Spleen (tissue), 11 donors: Measurements from ENCODE around the gene AKR1B15. TPM values are rescaled to one million over a fixed set of nuclear protein-coding genes. Genes with fewer than 3 reads are reported as not detected.

Experiments
- DNase-seq: peaks from one replicate; pipeline ENCODE4 v3.0.0-alpha.2; 2020
- H3K27ac ChIP-seq, 8 donors: fragments of 200-600 bp; sonication (generic) in 7 of 8; 1 replicate in 4 of 8; 2 replicates in 4 of 8; pipeline versions ENCODE4 v1.5.0 to v1.8.0; 2016 to 2021; ENCODE audit warnings: inconsistent platforms in 4 of 8, mild to moderate bottlenecking in 4 of 8, moderate library complexity in 1 of 8
- H3K27me3 ChIP-seq, 7 donors: fragments of 200-600 bp; sonication (generic) in 6 of 7; replicated peaks in 1 of 7; 1 replicate in 4 of 7; 2 replicates in 3 of 7; pipeline versions ENCODE4 v1.5.0 to v1.8.0; 2016 to 2021; ENCODE audit warnings: inconsistent platforms in 3 of 7, mild to moderate bottlenecking in 1 of 7
- H3K36me3 ChIP-seq, 6 donors: fragments of 200-600 bp; sonication (generic) in 5 of 6; 1 replicate in 4 of 6; 2 replicates in 2 of 6; pipeline versions ENCODE4 v1.5.0 to v1.8.0; 2016 to 2021; ENCODE audit warnings: inconsistent platforms in 2 of 6
- H3K4me1 ChIP-seq, 6 donors: fragments of 200-600 bp; sonication (generic) in 5 of 6; 1 replicate in 3 of 6; 2 replicates in 3 of 6; pipeline versions ENCODE4 v1.5.0 to v1.8.0; 2016 to 2021; ENCODE audit warnings: inconsistent platforms in 3 of 6
- H3K4me3 ChIP-seq, 8 donors: fragments of 200-600 bp; sonication (generic) in 7 of 8; 1 replicate in 4 of 8; 2 replicates in 4 of 8; pipeline versions ENCODE4 v1.5.0 to v1.8.0; 2016 to 2021; ENCODE audit warnings: inconsistent platforms in 4 of 8, mild to moderate bottlenecking in 4 of 8, moderate library complexity in 2 of 8
- H3K9me3 ChIP-seq, 8 donors: fragments of 200-600 bp; sonication (generic) in 7 of 8; 1 replicate in 4 of 8; 2 replicates in 4 of 8; pipeline versions ENCODE4 v1.5.0 to v1.8.0; 2016 to 2021; ENCODE audit warnings: inconsistent platforms in 4 of 8
- POLR2A ChIP-seq, 3 donors: fragments of 450-650 bp; IDR thresholded peaks; one replicate each; pipeline ENCODE4 v1.5.1; 2017; ENCODE audit warnings: antibody characterized with exemption in 3 of 3, mild to moderate bottlenecking in 1 of 3
- POLR2AphosphoS5 ChIP-seq, 3 donors: sonication (generic); formaldehyde crosslinking; IDR thresholded peaks; one replicate each; pipeline ENCODE4 v1.5.1; 2017; ENCODE audit warnings: antibody characterized with exemption in 3 of 3
- WGBS, 5 donors: extraction: QIAGEN DNeasy Blood & Tissue Kit in 3 of 5; methylation state at CpG; one replicate each; pipeline versions ENCODE4 v1.1.5 to v1.1.7; 2013 to 2018; 5-methylcytosine and 5-hydroxymethylcytosine counted together
- intact Hi-C: fragments of 100-400 bp; cut with DNase I; formaldehyde crosslinking; loops from one replicate; pipeline ENCODE4 v1.15.0; 2023; ENCODE audit warnings: low total_unique reads
- polyA plus RNA-seq, 3 donors: library from polyadenylated mRNA; stranded (reverse); fragments of 200-250 nt; gene quantifications; one replicate each; pipeline ENCODE4 v1.2.1, GENCODE V29; 2013
- total RNA-seq, 7 donors: library from RNA; depleted of rRNA in 3 of 7; stranded (reverse); fragments of >200 nt in 3 of 7; fragmentation: NEBNext Ultra II Directional in 4 of 7; extraction: Animal tissue kit (Norgen Biotek cat#: 25700) in 4 of 7; gene quantifications; one replicate each; pipeline versions ENCODE4 v1.1.0 to v1.2.1, GENCODE V29; 2016 to 2021
- TF ChIP-seq, protein P1 (sequence below), 11 experiments: fragments of 200-600 bp in 7 of 11; fragments of 450-650 bp in 4 of 11; sonication (generic) in 4 of 11; IDR thresholded peaks in 8 of 11; conservative IDR thresholded peaks in 3 of 11; 1 replicate in 7 of 11; 2 replicates in 4 of 11; pipeline versions ENCODE4 v1.4.0 to v1.8.0; 2016 to 2021; ENCODE audit warnings: antibody characterized with exemption in 11 of 11, inconsistent platforms in 4 of 11, mild to moderate bottlenecking in 1 of 11
- donor health status: healthy with polysubstance abuse.
- donor health status: DM: no; HTN: no; CAD: no; lungs with moderate emphysema.
- donor health status: DM: no; HTN: no; CAD: no.
- donor health status: Bipolar disorder and iron deficiency.
- donor health status: healthy.
- donor health status: DM: no; HTN: no; CAD: no.
- donor health status: DM: yes; HTN: yes; CAD: no.

AKR1B15 gene
- total and polyA plus RNA-seq, 10 donors, result not detected

DNA sequence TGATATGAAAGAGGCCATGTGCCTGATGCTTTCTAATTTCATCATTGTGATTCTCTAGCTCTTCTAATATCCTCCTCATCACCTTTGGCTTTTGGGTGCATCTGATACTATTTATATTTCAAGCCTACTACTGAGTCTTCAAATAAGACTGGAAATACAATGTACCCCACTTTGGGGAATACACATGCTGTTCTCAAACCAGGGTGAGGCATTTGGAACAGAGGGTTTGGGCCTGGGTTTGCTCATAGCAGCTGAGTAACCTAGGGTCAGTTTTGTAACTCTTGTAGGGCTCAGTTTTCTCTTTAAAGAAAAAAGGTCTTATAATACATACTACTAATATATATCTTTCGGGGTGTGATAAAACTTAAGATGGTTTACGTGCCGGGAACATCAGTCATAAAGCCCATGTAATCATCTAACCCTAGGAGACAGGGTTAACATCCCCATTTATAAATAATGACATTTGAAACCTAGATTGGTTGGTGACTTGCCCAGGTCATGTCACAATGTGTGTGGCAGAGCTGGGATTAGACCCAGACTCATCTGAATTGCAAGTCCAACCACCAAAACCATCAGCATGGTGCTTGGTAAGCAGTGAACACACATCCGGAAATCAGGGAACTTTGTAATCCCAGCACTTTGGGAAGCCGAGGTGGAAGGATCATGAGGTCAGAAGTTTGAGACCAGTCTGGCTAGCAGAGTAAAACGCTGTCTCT lies 23.0 kb downstream of the AKR1B15 start:
- H3K27ac ChIP-seq, result no peak overlapping the region
- intact Hi-C loops, result no loop called here
- H3K9me3 ChIP-seq, result peaks cover 0 to 21% (median 15%) of the 10 kb centered on the region in 8 donors
- TF ChIP-seq POLR2A (IDR thresholded peaks at IDR 0.05) (no peak), POLR2AphosphoS5 (IDR thresholded peaks at IDR 0.05) (no peak)
- TF ChIP-seq, protein P1, sequence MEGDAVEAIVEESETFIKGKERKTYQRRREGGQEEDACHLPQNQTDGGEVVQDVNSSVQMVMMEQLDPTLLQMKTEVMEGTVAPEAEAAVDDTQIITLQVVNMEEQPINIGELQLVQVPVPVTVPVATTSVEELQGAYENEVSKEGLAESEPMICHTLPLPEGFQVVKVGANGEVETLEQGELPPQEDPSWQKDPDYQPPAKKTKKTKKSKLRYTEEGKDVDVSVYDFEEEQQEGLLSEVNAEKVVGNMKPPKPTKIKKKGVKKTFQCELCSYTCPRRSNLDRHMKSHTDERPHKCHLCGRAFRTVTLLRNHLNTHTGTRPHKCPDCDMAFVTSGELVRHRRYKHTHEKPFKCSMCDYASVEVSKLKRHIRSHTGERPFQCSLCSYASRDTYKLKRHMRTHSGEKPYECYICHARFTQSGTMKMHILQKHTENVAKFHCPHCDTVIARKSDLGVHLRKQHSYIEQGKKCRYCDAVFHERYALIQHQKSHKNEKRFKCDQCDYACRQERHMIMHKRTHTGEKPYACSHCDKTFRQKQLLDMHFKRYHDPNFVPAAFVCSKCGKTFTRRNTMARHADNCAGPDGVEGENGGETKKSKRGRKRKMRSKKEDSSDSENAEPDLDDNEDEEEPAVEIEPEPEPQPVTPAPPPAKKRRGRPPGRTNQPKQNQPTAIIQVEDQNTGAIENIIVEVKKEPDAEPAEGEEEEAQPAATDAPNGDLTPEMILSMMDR (IDR thresholded peaks at IDR 0.05 in 8 of 11, conservative IDR thresholded peaks at IDR 0.05 in 3 of 11), result no peak
- no peak overlapping the region for H3K4me3 ChIP-seq
- DNase-seq, result no peak
- no peaks in the 10 kb centered on the region for H3K36me3 ChIP-seq
- H3K27me3 ChIP-seq, result peaks cover 0 to 5% (median 0%) of the 10 kb centered on the region in 7 donors
- WGBS, 5 donors, result 75 to 90% (median 85%) methylated on average over 6 of the region's 6 CpGs
- no peaks in the 10 kb centered on the region for H3K4me1 ChIP-seq

DNA sequence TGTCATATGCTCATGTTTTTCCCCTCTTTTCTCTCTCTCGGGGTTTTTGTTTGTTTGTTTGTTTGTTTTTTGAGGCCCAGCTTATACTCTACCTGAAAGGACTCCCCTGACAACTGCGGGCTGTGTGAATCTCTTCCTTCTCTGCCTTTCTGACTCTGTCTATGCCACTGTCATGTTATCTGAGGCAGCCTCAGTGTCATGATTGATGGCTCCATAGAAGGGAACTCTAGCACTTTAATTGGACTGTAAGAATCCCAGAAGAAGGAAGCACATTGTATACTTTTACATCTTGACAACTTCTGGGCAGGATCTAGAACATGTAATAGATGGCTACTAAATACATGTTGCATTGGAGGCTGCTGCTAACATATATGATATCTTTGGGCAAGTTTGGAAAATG lies 25.4 kb downstream of the AKR1B15 start:
- peaks cover 0 to 18% (median 15%) of the 10 kb centered on the region in 8 donors for H3K9me3 ChIP-seq
- intact Hi-C loops, result no loop called here
- DNase-seq, result no peak
- H3K4me3 ChIP-seq, result no peak overlapping the region
- H3K27ac ChIP-seq, result no peak overlapping the region
- H3K4me1 ChIP-seq, result no peaks in the 10 kb centered on the region
- H3K27me3 ChIP-seq, result peaks cover 0 to 5% (median 0%) of the 10 kb centered on the region in 7 donors
- TF ChIP-seq, protein P1 (IDR thresholded peaks at IDR 0.05 in 8 of 11, conservative IDR thresholded peaks at IDR 0.05 in 3 of 11), result no peak
- TF ChIP-seq POLR2A (IDR thresholded peaks at IDR 0.05), result no peak
- TF ChIP-seq POLR2AphosphoS5 (IDR thresholded peaks at IDR 0.05), result no peak
- 53 to 75% (median 55%) methylated on average over 2 of the region's 2 CpGs for WGBS, 5 donors
- no peaks in the 10 kb centered on the region for H3K36me3 ChIP-seq

DNA sequence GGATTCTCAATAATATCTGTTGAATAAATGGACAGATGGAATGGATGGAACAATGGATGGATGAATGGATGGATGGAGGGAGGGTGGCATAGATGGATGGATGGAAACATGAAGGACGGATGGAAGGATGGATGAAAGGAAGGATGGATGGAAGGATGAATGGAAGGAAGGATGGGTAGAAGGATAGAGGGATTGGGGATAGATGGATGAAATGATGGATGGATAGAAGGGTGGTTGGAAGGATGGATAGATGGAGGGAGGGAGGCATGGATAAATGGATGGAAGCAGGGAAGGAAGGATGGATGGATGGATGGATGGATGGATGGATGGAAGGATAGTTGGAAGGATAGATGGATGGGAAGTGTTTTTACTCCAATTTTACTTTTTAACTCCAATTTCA lies 35.4 kb downstream of the AKR1B15 start:
- TF ChIP-seq POLR2AphosphoS5 (IDR thresholded peaks at IDR 0.05), result no peak
- TF ChIP-seq, protein P1 (IDR thresholded peaks at IDR 0.05 in 8 of 11, conservative IDR thresholded peaks at IDR 0.05 in 3 of 11), result no peak
- TF ChIP-seq POLR2A (IDR thresholded peaks at IDR 0.05), result no peak
- intact Hi-C loops, result no loop called here
- 0 to 84% (median 64%) methylated on average over 1 of the region's 1 CpG; no CpG with 5 or more reads in 1 of the 5 donors for WGBS, 5 donors
- no peak overlapping the region for H3K4me3 ChIP-seq
- H3K36me3 ChIP-seq, result no peaks in the 10 kb centered on the region
- no peak for DNase-seq
- no peak overlapping the region for H3K27ac ChIP-seq
- H3K4me1 ChIP-seq, result no peaks in the 10 kb centered on the region
- H3K27me3 ChIP-seq, result peaks cover 0 to 12% (median 0%) of the 10 kb centered on the region in 7 donors
- H3K9me3 ChIP-seq, result peaks cover 0 to 5% (median 0%) of the 10 kb centered on the region in 8 donors

DNA sequence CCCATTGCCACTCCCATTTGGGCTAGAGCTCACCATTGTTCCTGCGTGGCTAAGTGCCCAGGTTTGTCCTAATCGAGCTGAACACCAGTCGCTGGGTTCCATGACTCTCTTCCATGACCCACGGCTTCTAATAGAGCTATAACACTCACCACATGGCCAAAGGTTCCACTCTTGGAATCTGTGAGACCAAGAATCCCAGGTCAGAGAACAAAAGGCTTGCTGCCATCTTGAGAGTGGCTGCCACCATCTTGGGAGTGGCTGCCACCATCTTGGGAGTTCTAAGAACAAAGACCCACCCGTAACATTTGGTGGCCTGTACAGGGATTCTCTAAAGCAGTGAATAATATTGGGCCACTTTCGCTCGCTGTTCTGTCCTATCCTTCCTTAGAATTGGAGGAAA lies 37.0 kb downstream of the AKR1B15 start:
- H3K27me3 ChIP-seq, result no peaks in the 10 kb centered on the region
- 88 to 95% (median 89%) methylated on average over 6 to 7 of the region's 7 CpGs for WGBS, 5 donors
- TF ChIP-seq POLR2A (IDR thresholded peaks at IDR 0.05) (no peak), POLR2AphosphoS5 (IDR thresholded peaks at IDR 0.05) (no peak)
- TF ChIP-seq, protein P1 (IDR thresholded peaks at IDR 0.05 in 8 of 11, conservative IDR thresholded peaks at IDR 0.05 in 3 of 11), result no peak
- H3K4me1 ChIP-seq, result no peaks in the 10 kb centered on the region
- no peaks in the 10 kb centered on the region for H3K36me3 ChIP-seq
- H3K4me3 ChIP-seq, result no peak overlapping the region
- H3K27ac ChIP-seq, result no peak overlapping the region
- DNase-seq, result no peak
- intact Hi-C loops, result no loop called here
- H3K9me3 ChIP-seq, result peaks cover 0 to 5% (median 0%) of the 10 kb centered on the region in 8 donors
